22Rv1 (cell line): ENCODE measurements around the gene NSMCE1.

Experiments
- CTCF ChIP-seq: fragments of 450-650 bp; IDR thresholded peaks from 2 replicates; pipeline ENCODE4 v1.5.1; 2017; ENCODE audit warnings: mild to moderate bottlenecking
- ZFX ChIP-seq: fragments of 450-650 bp; IDR thresholded peaks from 2 replicates; pipeline ENCODE4 v1.6.1; 2017; ENCODE audit warnings: antibody characterized with exemption, borderline replicate concordance

- TF ChIP-seq CTCF, result no peak
- TF ChIP-seq ZFX, result no peak
These were observed 71.6 kb downstream of the NSMCE1 start for GRCh38 chr16:27197004-27197403.
